Measurements from ENCODE around the gene PRKCA. TPM values are rescaled to one million over a fixed set of nuclear protein-coding genes. Genes with fewer than 3 reads are reported as not detected.

Gene PRKCA
- total and polyA plus RNA-seq, 2 of the 13 experiments (the other 11 are each of a cell fraction or from before 2014, with no cell fraction given): 18.5 to 21.5 TPM

DNA sequence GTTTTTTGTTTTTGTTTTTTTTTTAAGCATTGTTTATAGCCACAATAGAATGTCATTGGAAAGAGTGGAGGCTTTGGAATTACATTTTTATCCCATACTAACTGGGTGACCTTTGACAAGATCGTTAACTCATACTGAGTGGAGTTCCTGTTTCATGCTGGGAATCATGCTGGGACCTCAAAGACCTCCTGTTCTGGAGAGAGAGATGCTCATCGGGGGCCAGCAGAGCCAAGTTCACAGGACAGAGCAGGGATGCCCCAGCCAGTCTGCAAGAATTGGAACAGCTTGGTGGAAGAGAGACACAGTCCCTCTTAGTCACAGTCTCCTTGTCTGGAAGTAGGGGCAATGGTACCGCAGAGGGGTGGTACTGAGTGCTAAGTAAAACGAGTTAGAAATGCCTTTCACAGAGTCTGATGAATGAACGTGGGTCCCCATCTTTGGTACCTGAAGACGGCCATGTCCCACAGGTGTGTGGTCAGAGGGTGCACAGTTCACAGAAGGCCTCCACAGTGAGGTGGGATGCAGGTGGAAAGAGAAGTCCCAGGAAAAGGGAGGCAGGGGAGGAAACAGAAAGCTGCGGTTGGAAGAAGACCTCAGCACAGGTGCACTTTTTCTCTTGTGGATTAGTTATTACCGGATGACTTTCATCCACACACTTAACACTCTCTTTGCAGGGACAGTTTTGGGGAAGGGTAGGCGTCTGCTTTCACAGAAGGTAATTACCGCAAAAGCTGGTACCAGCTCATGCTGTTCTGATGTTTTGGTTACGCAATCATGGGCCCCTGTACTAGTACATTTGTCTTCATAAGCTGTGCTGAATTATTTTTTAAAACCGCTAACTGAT, 147.8 kb downstream of the PRKCA start (continued):
- TF ChIP-seq, protein P1, sequence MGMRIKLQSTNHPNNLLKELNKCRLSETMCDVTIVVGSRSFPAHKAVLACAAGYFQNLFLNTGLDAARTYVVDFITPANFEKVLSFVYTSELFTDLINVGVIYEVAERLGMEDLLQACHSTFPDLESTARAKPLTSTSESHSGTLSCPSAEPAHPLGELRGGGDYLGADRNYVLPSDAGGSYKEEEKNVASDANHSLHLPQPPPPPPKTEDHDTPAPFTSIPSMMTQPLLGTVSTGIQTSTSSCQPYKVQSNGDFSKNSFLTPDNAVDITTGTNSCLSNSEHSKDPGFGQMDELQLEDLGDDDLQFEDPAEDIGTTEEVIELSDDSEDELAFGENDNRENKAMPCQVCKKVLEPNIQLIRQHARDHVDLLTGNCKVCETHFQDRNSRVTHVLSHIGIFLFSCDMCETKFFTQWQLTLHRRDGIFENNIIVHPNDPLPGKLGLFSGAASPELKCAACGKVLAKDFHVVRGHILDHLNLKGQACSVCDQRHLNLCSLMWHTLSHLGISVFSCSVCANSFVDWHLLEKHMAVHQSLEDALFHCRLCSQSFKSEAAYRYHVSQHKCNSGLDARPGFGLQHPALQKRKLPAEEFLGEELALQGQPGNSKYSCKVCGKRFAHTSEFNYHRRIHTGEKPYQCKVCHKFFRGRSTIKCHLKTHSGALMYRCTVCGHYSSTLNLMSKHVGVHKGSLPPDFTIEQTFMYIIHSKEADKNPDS (CRISPR knock-in tag; IDR thresholded peaks at IDR 0.05): 0 out of 2 replicates have a peak, but pooled peaks have one; percentile 17
- TF ChIP-seq, protein P2, sequence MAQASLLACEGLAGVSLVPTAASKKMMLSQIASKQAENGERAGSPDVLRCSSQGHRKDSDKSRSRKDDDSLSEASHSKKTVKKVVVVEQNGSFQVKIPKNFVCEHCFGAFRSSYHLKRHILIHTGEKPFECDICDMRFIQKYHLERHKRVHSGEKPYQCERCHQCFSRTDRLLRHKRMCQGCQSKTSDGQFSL (CRISPR knock-in tag; IDR thresholded peaks at IDR 0.05): no peak
- no peak for TF ChIP-seq SCMH1 (CRISPR knock-in tag; IDR thresholded peaks at IDR 0.05; ENCODE audit: borderline replicate concordance)
- no peak for TF ChIP-seq KLF13 (CRISPR knock-in tag; IDR thresholded peaks at IDR 0.05)
- no peak for TF ChIP-seq NFKBIZ (CRISPR knock-in tag; IDR thresholded peaks at IDR 0.05)
- no peak for TF ChIP-seq TCF7L2 (IDR thresholded peaks at IDR 0.05; ENCODE audit: low read depth, low read length)
- no peak for TF ChIP-seq TRIM24 (CRISPR knock-in tag; IDR thresholded peaks at IDR 0.05)
- TF ChIP-seq PHF5A (CRISPR knock-in tag; IDR thresholded peaks at IDR 0.05; ENCODE audit: low read depth, unreplicated experiment): no peak
- no peak for TF ChIP-seq PHF8 (CRISPR knock-in tag; IDR thresholded peaks at IDR 0.05)
- TF ChIP-seq MED13 (CRISPR knock-in tag; IDR thresholded peaks at IDR 0.05): no peak
- TF ChIP-seq, protein P3, sequence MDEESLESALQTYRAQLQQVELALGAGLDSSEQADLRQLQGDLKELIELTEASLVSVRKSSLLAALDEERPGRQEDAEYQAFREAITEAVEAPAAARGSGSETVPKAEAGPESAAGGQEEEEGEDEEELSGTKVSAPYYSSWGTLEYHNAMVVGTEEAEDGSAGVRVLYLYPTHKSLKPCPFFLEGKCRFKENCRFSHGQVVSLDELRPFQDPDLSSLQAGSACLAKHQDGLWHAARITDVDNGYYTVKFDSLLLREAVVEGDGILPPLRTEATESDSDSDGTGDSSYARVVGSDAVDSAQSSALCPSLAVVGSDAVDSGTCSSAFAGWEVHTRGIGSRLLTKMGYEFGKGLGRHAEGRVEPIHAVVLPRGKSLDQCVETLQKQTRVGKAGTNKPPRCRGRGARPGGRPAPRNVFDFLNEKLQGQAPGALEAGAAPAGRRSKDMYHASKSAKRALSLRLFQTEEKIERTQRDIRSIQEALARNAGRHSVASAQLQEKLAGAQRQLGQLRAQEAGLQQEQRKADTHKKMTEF (CRISPR knock-in tag; IDR thresholded peaks at IDR 0.05): no peak
- TF ChIP-seq POLR2AphosphoS5 (IDR thresholded peaks at IDR 0.05; ENCODE audit: low read depth, low read length): no peak
- no peak for TF ChIP-seq MXD4 (CRISPR knock-in tag; IDR thresholded peaks at IDR 0.05)
- no peak for TF ChIP-seq JUND (CRISPR knock-in tag; IDR thresholded peaks at IDR 0.05)
- TF ChIP-seq MEIS2 (CRISPR knock-in tag; IDR thresholded peaks at IDR 0.05): no peak
- TF ChIP-seq SMC3 (IDR thresholded peaks at IDR 0.05; ENCODE audit: low read length): no peak
- TF ChIP-seq THYN1 (CRISPR knock-in tag; IDR thresholded peaks at IDR 0.05; ENCODE audit: borderline replicate concordance, low read depth): no peak
- TF ChIP-seq, protein P4, sequence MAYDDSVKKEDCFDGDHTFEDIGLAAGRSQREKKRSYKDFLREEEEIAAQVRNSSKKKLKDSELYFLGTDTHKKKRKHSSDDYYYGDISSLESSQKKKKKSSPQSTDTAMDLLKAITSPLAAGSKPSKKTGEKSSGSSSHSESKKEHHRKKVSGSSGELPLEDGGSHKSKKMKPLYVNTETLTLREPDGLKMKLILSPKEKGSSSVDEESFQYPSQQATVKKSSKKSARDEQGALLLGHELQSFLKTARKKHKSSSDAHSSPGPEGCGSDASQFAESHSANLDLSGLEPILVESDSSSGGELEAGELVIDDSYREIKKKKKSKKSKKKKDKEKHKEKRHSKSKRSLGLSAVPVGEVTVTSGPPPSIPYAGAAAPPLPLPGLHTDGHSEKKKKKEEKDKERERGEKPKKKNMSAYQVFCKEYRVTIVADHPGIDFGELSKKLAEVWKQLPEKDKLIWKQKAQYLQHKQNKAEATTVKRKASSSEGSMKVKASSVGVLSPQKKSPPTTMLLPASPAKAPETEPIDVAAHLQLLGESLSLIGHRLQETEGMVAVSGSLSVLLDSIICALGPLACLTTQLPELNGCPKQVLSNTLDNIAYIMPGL (CRISPR knock-in tag; IDR thresholded peaks at IDR 0.05; ENCODE audit: borderline replicate concordance in 1 of 2, low read depth in 1 of 2): no peak
- no peak for TF ChIP-seq MED1 (CRISPR knock-in tag; IDR thresholded peaks at IDR 0.05)
- no peak for TF ChIP-seq ONECUT2 (CRISPR knock-in tag; IDR thresholded peaks at IDR 0.05)
- TF ChIP-seq KLF11 (CRISPR knock-in tag; IDR thresholded peaks at IDR 0.05): no peak
- no peak for TF ChIP-seq ZNF550 (CRISPR knock-in tag; IDR thresholded peaks at IDR 0.05; ENCODE audit: borderline replicate concordance)
- TF ChIP-seq PCBP1 (IDR thresholded peaks at IDR 0.05; ENCODE audit: borderline replicate concordance, low read depth, low read length): no peak
- TF ChIP-seq, protein P5, sequence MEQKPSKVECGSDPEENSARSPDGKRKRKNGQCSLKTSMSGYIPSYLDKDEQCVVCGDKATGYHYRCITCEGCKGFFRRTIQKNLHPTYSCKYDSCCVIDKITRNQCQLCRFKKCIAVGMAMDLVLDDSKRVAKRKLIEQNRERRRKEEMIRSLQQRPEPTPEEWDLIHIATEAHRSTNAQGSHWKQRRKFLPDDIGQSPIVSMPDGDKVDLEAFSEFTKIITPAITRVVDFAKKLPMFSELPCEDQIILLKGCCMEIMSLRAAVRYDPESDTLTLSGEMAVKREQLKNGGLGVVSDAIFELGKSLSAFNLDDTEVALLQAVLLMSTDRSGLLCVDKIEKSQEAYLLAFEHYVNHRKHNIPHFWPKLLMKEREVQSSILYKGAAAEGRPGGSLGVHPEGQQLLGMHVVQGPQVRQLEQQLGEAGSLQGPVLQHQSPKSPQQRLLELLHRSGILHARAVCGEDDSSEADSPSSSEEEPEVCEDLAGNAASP (CRISPR knock-in tag; IDR thresholded peaks at IDR 0.05; ENCODE audit: borderline replicate concordance): no peak

Measured in HepG2 (cell line).